H1 (cell line): ENCODE measurements around the gene KIF26B.

Experiments
- EZH2 ChIP-seq: fragments of 200-600 bp; sonication (generic); IDR thresholded peaks from 2 replicates; pipeline ENCODE4 v1.7.1; 2012; ENCODE audit warnings: low read depth, mild to moderate bottlenecking, moderate library complexity, low read length, inconsistent platforms; ENCODE audit not compliant: severe bottlenecking
- SUZ12 ChIP-seq: fragments of 200-600 bp; sonication (generic); IDR thresholded peaks from 2 replicates; pipeline ENCODE4 v1.6.1; 2012; ENCODE audit warnings: mild to moderate bottlenecking, inconsistent platforms, low read length, moderate library complexity, mixed read lengths

- TF ChIP-seq EZH2 = no peak
- TF ChIP-seq SUZ12 = no peak
Measured at GRCh38 chr1:245691897-245692296, 537.1 kb downstream of the KIF26B start.
